ENCODE measurements around the gene CHAD.

CHAD gene

DNA sequence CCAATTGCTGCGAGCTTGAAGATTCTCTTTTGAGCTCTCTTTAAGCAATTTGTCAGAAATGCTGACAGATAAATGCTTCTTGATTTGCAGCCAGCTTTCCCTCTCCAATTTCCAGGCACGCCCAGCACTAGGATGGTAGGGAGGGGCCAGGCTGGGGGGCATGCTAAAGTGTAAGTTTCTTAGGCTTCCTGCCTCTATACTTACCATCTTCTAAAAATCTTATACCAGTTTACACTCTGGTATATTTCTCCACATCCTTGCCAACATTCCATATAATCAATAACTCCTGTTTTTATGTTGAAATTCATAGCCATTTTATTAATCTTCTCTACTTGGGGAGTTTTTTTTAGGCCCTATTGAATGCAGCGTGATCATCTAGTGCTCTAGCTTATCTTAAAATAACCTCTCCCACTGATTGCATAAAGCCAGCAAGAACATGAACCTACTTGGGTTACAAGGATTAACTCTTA is 25.1 kb downstream of the CHAD start:
- H3K9ac ChIP-seq (ENCODE audit: low read length), result no peak overlapping the region
- H4K20me1 ChIP-seq (ENCODE audit: insufficient read depth, low read length), result no peaks in the 10 kb centered on the region
- H2AFZ ChIP-seq (ENCODE audit: low read length), result no peak overlapping the region
- H3K79me2 ChIP-seq (ENCODE audit: low read length), result no peaks in the 10 kb centered on the region
- no peaks in the 10 kb centered on the region for H3K27me3 ChIP-seq (replicated peaks; ENCODE audit: insufficient read depth, low read length)
- H3F3A ChIP-seq (ENCODE audit: insufficient read depth, low read length), result no peaks in the 10 kb centered on the region
- H3K9me3 ChIP-seq (replicated peaks; ENCODE audit: insufficient read depth, low read length), result no peaks in the 10 kb centered on the region
- H3K4me1 ChIP-seq (ENCODE audit: low read length), result no peaks in the 10 kb centered on the region
- H3K27ac ChIP-seq (ENCODE audit: low read length), result no peak overlapping the region
- TF ChIP-seq EZH2phosphoT487 (IDR thresholded peaks at IDR 0.05; ENCODE audit: low read length) (no peak), CTCF (IDR thresholded peaks at IDR 0.05; ENCODE audit: low read length) (no peak), EZH2 (optimal IDR thresholded peaks at IDR 0.05; ENCODE audit: low read depth, low read length) (no peak)
- no peaks in the 10 kb centered on the region for H3K36me3 ChIP-seq (replicated peaks; ENCODE audit: insufficient read depth, low read length)
- no peak overlapping the region for H3K4me3 ChIP-seq (ENCODE audit: low read length)
- H3K4me2 ChIP-seq (ENCODE audit: low read depth, low read length), result no peak overlapping the region
- DNase-seq, result no peak
- no peaks in the 10 kb centered on the region for H3K9me2 ChIP-seq (replicated peaks; ENCODE audit: insufficient read depth, low read length)

GRCh38 chr17:50440838-50441829 is 27.5 kb downstream of the CHAD start:
- no peaks in the 10 kb centered on the region for H3K36me3 ChIP-seq (replicated peaks; ENCODE audit: insufficient read depth, low read length)
- no peaks in the 10 kb centered on the region for H4K20me1 ChIP-seq (ENCODE audit: insufficient read depth, low read length)
- no peaks in the 10 kb centered on the region for H3K79me2 ChIP-seq (ENCODE audit: low read length)
- no peak for DNase-seq
- no peaks in the 10 kb centered on the region for H3K27me3 ChIP-seq (replicated peaks; ENCODE audit: insufficient read depth, low read length)
- H2AFZ ChIP-seq (ENCODE audit: low read length), result no peak overlapping the region
- TF ChIP-seq EZH2phosphoT487 (IDR thresholded peaks at IDR 0.05; ENCODE audit: low read length), result no peak
- no peak for TF ChIP-seq CTCF (IDR thresholded peaks at IDR 0.05; ENCODE audit: low read length)
- no peak for TF ChIP-seq EZH2 (optimal IDR thresholded peaks at IDR 0.05; ENCODE audit: low read depth, low read length)
- no peaks in the 10 kb centered on the region for H3F3A ChIP-seq (ENCODE audit: insufficient read depth, low read length)
- H3K4me1 ChIP-seq (ENCODE audit: low read length), result no peaks in the 10 kb centered on the region
- H3K4me3 ChIP-seq (ENCODE audit: low read length), result no peak overlapping the region
- no peak overlapping the region for H3K27ac ChIP-seq (ENCODE audit: low read length)
- no peaks in the 10 kb centered on the region for H3K9me2 ChIP-seq (replicated peaks; ENCODE audit: insufficient read depth, low read length)
- H3K9ac ChIP-seq (ENCODE audit: low read length), result no peak overlapping the region
- H3K4me2 ChIP-seq (ENCODE audit: low read depth, low read length), result no peak overlapping the region
- H3K9me3 ChIP-seq (replicated peaks; ENCODE audit: insufficient read depth, low read length), result no peaks in the 10 kb centered on the region

GRCh38 chr17:50440172-50440837 is 28.4 kb downstream of the CHAD start:
- Histone ChIP-seq H3K27me3 (replicated peaks; ENCODE audit: insufficient read depth, low read length) (no peaks in the 10 kb centered on the region), H4K20me1 (ENCODE audit: insufficient read depth, low read length) (no peaks in the 10 kb centered on the region), H3K36me3 (replicated peaks; ENCODE audit: insufficient read depth, low read length) (no peaks in the 10 kb centered on the region), H3K79me2 (ENCODE audit: low read length) (no peaks in the 10 kb centered on the region), H3K4me1 (ENCODE audit: low read length) (no peaks in the 10 kb centered on the region), H3K4me3 (ENCODE audit: low read length) (no peak overlapping the region), H3K9ac (ENCODE audit: low read length) (no peak overlapping the region), H3K9me3 (replicated peaks; ENCODE audit: insufficient read depth, low read length) (no peaks in the 10 kb centered on the region), H3F3A (ENCODE audit: insufficient read depth, low read length) (no peaks in the 10 kb centered on the region), H3K27ac (ENCODE audit: low read length) (no peak overlapping the region), H2AFZ (ENCODE audit: low read length) (no peak overlapping the region), H3K4me2 (ENCODE audit: low read depth, low read length) (no peak overlapping the region), H3K9me2 (replicated peaks; ENCODE audit: insufficient read depth, low read length) (no peaks in the 10 kb centered on the region)
- no peak for DNase-seq
- TF ChIP-seq EZH2phosphoT487 (IDR thresholded peaks at IDR 0.05; ENCODE audit: low read length) (no peak), EZH2 (optimal IDR thresholded peaks at IDR 0.05; ENCODE audit: low read depth, low read length) (no peak), CTCF (IDR thresholded peaks at IDR 0.05; ENCODE audit: low read length) (no peak)
